Skin of body (tissue), 2 donors: ENCODE results near the gene PGAP2. TPM values are rescaled to one million over a fixed set of nuclear protein-coding genes. Genes with fewer than 3 reads are reported as not detected.
"Not testable (repeated sequence)": the region's sequence is repeated elsewhere in the genome, so short reads cannot be mapped to it uniquely, and the experiment has no call there.

Source experiments
- DNase-seq: peaks from one replicate; lab custom pipeline; 2025; lab: John Stamatoyannopoulos, UW
- total RNA-seq: library from RNA; depleted of rRNA; stranded (reverse); fragments of >200 nt; gene quantifications from one replicate; pipeline ENCODE4 v1.2.3, GENCODE V29; 2014

The PGAP2 gene
- total RNA-seq, 1 donor from 2014 or later: 18.8 TPM

DNA sequence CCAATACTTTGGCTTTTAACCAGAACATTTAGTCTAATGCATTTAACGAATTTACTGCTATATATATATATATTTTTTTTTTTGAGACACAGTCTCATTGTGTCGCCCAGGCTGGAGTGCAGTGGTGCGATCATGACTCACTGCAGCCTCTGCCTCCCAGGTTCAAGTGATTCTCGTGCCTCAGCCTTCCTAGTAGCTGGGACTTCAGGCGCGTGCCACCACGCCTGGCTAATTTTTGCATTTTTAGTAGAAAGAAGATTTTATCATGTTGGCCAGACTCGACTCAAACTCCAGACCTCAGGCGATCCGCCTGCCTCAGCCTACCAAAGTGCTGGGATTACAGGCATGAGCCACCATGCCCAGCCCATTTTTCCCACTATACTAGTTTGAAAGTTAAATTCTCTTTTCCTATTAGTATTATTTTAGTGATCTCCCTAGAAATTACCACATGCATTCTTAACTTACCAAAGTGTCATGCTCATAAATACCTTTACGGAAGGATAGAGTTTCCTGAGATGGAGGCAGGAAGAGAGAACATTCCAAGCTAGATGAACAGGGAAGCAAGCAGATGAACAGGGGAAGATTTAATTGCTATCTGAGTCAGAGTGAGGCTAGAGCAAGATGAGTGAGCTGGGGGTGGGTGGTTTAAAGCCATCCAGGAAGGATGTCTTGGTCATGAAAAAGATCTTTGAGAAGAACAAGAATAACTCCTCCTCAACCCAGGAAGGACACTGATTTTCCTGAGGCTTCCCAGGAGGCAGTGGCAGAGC is 4.4 kb upstream of the PGAP2 start:
- DNase-seq: no peak

DNA sequence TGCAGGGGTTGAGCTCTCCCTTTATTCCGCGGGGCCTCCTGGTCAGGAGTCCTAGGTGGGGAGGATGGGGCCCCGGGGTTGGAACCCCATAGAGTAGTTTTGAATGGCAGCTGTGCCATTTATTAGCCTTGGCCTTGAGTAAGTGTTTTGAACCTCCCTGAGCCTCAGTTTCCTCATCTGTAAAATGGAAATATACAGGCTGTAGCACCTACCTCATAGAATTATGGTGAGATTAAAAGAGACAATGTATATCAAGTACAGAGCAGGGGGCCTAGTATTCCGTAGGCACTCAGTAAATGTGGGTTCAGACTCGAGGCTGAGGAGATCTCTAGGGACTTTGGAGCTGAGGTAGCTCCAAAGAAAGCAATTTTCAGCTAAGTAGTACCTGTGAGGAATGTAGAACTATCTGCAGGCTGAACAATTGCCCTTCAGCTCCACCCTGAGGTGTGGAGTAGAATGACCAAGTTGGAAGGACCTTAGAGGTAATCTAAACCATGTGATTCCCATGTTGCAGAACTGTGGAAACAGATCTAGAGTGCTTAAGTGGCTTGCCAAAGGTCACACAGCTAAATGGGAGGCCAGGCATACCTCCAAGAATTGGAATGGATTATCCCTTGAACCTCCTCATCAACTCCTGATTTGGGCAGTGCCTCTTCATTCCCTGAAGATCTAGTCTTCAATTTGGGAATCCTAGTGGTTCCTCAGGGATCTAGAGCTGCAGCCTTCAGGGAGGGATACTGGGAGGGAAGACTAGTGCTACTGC is 682 bp downstream of the PGAP2 start:
- no peak for DNase-seq

DNA sequence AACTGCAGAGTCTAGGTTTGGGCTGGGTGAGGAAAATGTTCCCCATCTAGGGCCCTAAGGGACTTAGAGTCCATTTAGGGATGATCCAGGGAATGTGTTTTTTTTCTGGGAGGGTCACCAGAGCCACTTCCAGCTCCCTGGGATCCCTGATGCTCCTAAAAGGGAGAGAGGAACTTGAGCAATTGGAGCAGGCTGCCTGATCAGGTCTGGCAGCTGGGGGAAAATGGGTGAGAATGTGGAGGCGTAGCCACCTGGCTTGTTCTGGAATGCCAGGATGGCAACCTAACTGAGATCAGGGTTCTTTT is 1.2 kb downstream of the PGAP2 start:
- DNase-seq: no peak

DNA sequence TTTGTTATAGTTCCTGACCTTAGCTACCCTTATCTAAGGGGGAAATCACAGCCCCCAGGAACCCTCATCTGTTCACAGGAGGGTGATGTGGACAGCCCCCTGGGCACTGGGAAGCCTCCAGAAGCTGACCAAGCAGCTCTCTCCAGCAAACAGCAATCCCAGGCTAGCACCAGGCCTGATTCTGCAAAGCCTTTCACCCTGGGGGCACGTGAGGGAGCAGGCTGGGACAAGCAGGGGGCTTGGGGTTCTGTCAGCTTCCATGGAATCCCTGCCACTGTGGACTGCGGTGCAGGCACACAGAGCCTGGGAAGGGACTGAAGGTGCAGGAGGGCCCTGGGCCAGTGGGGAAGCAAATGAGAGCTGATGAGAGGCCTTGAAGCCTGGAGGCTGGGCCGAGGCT is 2.1 kb downstream of the PGAP2 start:
- no peak for DNase-seq

DNA sequence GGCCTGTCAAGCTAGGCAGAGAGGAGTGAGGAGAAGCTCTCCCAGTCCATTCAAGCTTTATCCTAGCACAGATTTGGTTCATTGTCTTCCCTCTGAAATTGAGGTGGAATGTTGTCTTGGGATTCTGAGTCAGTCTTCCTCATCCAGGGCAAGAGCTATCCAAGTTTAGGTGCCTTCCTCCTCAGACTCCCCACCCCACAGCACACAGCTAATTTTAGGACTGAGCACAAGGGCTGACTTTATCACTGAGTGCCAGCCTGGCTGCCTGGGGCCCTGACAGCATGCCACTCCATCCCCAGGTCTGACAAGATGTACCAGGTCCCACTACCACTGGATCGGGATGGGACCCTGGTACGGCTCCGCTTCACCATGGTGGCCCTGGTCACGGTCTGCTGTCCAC is 2.6 kb downstream of the PGAP2 start:
- DNase-seq: no peak

DNA sequence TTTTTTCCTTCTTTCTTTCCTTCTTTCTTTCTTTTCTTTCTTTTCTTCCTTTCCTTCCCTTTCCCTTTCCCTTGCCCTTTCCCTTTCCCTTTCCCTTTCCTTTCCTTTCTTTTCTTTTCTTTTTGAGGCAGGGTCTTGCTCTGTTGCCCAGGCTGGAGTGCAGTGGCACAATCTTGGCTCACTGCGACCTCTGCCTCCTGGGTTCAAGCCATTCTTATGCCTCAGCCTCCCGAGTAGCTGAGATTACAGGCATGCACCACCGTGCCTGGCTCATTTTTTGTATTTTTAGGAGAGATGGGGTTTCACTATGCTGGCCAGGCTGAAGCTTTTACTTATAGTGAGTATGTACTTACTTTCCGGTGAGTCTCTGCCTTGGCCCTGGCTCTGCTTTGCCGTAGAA is 6.5 kb downstream of the PGAP2 start:
- not testable (repeated sequence) for DNase-seq

DNA sequence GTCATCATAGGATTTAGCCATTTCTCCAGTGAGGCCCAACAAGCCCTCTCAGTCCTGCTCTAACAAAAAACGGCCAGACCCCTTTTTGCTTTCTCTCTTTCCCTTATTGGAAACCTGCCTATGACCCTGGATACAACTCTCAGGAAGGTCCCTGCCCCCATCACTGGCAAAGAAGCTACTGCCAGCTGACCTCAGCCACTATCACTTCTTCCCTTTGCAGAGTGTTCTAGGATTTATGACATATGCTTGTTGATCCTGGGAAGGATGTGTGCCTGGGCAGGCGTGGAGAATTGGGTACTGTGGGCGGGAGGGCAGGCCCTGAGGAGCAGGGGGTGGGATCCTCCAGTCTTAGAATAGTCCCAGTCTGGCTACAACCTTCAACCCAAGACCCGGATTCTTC is 7.5 kb downstream of the PGAP2 start:
- DNase-seq: no peak

DNA sequence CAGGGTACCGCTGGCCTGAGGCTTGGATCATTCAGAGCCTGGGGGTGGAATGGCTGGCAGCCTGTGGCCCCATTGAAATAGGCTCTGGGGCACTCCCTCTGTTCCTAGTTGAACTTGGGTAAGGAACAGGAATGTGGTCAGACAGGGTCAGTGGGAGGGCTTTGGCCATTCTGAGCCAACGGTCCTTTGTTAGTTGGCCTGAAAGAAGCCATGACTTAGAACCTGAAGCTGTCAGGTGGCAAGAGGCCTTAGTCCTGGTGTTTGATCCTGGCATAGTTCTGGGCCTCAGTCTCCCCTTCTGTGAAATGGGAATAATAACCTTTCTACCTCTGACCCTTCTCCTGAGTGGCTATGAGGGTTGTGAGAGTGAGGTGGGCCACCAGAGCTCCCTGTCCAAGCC is 8.3 kb downstream of the PGAP2 start:
- no peak for DNase-seq

DNA sequence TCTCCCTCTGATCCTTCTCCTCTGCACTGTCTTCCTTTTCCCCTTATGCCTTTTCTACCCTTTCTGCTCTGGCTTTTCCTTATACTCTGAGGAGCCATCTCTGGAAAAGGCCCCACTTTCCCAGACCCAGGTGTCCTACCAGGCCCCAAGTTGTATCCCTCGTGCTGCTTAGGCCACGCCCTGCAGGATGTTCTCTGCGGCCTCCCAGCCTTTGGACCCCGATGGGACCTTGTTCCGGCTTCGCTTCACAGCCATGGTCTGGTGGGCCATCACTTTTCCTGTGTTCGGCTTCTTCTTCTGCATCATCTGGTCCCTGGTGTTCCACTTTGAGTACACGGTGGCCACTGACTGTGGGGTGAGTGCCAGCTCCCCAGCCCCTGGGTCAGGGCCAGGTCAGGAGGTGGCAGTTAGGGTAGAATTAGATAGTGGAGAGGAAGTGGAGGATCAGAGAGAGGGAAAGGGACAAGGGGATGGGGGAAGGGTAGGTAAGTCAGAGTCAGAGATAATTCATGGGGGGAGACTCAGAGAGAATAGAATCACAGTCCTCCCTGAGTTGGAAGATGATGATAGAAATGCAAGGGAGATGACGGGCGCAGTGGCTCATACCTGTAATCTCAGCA is 8.9 kb downstream of the PGAP2 start:
- DNase-seq: no peak

DNA sequence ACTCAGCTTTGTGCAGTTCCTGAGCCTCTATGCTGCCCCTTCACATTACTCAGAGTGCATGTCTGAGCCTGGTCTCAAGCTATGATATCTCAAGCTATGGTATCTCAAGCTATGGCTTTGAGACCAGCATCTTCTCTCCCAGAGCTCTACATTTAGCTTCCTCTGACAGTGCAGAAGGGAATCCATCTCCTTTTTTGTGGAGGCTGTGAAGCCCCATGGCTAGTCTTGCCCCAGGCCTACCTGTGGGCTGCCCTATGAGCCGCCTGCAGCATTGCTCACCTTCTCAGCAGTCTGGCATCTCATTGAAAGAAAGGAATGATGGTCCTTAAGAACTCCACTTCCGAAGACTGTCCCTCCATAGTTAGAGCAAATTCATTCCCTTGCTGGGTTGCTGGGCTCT is 12.6 kb downstream of the PGAP2 start:
- no peak for DNase-seq

DNA sequence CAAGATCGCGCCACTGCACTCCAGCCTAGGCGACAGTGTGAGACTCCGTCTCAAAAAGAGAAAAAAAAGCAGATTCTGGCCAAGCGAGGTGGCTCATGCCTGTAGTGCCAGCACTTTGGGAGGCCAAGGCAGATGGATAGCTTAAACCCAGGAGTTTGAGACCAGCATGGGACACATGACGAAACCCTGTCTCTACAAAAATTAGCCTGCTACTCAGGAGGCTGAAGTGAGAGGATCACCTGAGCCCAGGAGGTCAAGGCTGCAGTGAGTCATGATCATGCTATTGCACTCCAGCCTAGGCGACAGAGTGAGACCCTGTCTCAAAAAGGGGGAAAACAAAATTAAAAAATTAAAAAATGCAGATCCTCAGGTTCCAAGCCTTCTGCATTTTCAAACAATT is 14.0 kb downstream of the PGAP2 start:
- no peak for DNase-seq

DNA sequence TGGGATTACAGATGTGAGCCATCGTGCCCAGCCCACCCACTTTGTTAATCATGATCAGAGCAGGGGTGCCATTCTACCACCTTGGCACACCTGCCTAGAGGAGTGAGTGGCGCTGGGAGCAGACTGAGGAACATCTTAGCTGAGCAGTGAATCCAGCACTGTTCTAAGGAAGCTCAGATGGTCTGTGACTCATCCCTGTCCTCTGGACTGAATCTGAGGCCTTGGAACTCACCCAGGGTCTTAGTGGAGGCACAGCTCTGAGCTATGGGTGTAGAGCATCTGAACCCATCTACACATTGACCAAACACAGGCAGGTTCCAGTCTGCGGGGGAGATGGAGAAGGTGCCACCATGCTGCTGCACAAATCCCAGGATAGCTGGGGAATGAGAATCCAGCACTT is 14.9 kb downstream of the PGAP2 start:
- no peak for DNase-seq

DNA sequence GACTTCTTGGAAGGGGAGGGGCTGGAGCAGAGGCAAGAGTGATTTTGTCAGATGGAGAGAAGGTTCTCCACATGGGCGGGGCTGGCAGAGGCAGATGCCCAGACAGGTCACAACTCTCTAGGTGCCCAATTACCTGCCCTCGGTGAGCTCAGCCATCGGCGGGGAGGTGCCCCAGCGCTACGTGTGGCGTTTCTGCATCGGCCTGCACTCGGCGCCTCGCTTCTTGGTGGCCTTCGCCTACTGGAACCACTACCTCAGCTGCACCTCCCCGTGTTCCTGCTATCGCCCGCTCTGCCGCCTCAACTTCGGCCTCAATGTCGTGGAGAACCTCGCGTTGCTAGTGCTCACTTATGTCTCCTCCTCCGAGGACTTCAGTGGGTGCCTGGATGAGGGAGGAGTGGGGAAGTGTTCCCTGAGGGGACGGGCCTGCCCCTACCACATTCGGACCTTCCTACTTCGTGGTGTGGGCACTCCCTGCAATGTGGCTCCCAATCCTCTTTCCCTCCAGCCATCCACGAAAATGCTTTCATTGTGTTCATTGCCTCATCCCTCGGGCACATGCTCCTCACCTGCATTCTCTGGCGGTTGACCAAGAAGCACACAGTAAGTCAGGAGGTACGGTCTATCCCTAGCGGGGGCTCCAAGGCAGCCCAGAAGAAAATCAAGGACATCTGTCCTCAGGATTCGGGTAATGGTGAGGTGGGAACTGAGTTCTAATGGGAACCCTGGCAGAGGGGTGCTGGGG is 15.6 kb downstream of the PGAP2 start:
- DNase-seq: no peak

DNA sequence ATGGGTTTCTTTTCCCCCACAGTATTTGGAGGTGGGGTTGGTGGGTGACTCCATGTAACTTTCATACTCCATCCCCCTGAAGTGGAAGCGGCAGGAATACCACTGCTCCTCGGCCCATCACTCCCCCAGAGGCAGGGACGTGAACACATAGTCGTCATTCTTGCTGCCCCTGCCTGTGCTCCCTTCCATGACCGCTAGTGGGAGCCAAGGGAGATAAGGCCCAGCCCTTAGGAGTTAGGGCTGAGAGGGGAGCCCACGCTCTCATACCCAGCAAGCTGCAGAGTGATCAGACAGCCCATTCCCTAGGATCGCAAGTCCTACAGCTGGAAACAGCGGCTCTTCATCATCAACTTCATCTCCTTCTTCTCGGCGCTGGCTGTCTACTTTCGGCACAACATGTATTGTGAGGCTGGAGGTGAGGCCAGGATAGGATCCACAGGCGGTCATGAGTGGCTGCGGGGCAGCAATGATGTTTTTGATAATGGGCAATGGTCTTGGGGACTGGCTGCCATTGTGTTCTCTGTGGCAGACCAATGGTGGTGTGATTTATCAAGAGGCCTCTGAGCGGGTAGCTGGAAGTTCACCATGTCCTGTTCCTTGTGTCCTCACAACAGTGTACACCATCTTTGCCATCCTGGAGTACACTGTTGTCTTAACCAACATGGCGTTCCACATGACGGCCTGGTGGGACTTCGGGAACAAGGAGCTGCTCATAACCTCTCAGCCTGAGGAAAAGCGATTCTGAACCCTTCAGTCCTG is 16.5 kb downstream of the PGAP2 start:
- no peak for DNase-seq

DNA sequence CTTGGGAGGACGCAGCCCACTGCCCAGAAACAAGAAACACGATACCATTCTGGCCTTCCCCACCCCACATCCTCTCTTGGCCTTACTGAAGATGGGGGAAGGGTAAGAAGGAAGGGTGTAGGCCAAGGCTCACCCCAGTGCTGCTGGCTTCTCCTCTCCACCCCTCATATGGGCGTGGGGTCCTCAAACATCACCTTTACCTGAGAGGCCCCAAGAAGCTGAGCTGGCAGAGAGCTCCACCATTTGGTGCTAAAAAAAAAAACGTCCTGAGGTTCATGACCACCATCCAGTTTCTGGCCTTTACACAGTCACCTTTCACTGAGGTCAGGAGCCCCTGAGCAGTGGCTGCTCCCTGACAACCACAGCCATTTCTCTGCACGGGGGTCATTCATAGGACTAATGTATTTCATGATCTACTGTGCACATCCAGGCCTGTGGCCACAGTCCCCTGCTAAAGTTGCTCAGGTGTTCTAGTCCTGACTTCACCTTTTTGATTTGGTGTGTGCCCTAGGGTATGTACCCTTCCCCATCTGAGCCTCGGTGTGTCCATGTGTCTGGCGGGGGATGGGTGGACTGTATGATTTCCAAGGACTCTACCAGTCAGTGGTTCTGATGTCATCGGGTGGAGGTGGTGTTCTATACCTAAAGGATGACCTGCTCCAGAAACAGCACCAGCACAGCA is 17.3 kb downstream of the PGAP2 start:
- DNase-seq: no peak

DNA sequence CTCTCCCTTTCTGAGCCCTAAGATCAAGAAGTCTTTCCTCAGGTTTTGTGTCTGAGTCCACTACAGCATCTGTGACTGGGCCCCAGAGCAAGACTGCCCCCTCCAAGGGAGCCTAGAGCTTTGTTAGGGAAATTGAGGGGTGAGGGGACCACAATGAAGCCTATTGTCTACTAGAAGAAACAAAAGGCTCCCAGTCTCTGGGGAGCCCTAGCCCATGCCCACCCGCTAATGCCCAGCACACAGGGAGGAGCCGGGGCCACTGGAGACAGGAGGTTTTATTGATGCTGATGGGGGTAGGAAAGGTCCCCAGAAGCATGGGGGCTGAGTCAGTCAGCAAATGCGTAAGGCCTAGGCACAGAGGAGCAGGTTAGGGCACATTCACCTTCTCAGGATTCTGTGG is 18.4 kb downstream of the PGAP2 start:
- no peak for DNase-seq

DNA sequence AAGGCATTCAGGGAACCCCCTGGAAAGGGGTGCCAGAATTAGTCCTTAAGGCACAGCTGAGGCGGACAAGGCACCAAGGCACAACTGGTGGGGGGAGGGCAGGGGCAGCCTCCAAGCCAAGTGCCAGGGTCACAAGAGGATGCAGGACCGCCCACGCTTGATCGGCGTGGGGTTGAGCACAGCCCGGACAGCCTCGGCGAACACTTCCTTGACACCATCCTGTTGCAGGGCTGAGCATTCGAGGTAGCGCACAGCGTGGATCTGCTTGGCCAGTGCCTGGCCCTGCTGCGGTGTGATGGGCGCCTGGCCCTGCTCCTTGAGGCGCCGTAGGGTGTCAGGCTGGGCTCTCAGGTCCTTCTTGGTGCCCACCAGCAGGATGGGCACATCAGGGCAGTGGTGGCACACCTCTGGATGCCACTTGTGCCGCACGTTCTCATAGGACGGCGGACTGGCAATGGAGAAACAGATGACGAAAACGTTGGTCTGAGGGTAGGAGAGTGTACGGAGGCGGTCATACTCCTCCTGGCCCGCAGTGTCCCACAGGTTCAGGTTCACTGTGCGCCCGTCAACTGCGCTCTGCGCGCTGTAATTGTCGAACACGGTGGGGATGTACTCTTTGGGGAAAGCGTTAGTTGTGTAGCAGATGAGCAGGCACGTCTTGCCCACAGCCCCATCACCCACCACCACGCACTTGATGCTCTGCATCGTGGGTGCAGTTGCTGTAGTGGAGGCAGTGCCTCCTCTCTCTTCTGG is 19.2 kb downstream of the PGAP2 start:
- DNase-seq: no peak

DNA sequence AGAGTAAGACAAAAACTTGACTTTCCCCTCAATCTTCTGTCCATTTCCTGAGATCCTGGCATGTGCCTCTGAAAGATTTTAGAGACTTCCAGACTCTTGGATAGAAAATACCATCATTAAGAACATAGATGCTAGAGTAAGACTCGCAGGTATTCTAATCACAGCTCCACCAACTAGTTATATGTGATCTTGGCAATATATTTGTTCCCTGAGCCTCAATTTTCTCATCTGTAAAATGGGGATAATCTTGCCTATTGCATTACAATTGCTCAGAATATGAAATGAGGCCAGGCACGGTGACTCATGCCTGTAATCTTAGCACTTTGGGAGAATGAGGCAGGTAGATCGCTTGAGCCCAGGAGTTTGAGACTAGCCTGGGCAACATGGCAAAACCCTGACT is 21.7 kb downstream of the PGAP2 start:
- no peak for DNase-seq

DNA sequence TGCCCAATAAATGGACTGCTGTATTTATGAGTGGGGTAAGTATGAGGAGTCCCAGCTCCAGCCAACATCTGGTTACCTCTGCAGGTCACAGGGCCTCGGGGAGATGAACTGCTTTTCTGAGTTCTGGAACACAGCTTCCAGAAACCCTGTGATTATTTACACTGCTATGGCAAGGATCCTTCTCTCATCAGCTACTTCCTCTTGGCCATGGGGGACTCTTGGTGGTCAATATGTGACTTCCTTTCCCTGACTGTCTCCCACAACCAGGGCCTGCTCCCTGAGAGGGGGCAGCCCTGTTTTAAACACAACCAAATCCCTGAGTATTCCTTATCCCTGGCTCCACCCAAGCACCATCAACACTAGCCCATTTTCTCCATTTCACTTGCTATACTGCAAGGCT is 22.4 kb downstream of the PGAP2 start:
- DNase-seq: no peak
